Bronchial epithelial cell (primary cell): Measurements from ENCODE around the gene RSRC1. TPM values are rescaled to one million over a fixed set of nuclear protein-coding genes. Genes with fewer than 3 reads are reported as not detected.

ENCODE experiments used
- DNase-seq: peaks from one replicate; pipeline ENCODE4 v3.0.0-alpha.2; 2010; ENCODE audit warnings: low read depth
- FAIRE-seq: peaks from 2 replicates; lab custom pipeline; 2011; peaks lifted over from hg19 to GRCh38; lab: Jason Lieb, UNC
- H3K27me3 ChIP-seq: 2 replicates; pipeline ENCODE4 v1.5.1; 2011; ENCODE audit warnings: low read length; ENCODE audit not compliant: control insufficient read depth, insufficient read depth
- H3K36me3 ChIP-seq: 2 replicates; pipeline ENCODE4 v1.5.1; 2011; ENCODE audit warnings: low read length; ENCODE audit not compliant: control insufficient read depth, insufficient read depth
- H3K4me3 ChIP-seq: 2 replicates; pipeline ENCODE4 v1.5.1; 2011; ENCODE audit warnings: mild to moderate bottlenecking, low read depth, low read length, control low read depth
- total RNA-seq: library from RNA; depleted of rRNA; stranded (reverse); fragments of >200 nt; gene quantifications from 2 replicates; pipeline ENCODE4 v1.2.1, GENCODE V29; 2014
- TF ChIP-seq, protein P1 (sequence below): IDR thresholded peaks from 2 replicates; pipeline ENCODE4 v1.5.1; 2011; ENCODE audit warnings: mild to moderate bottlenecking, moderate library complexity, low read length, control low read depth, inconsistent platforms; ENCODE audit not compliant: insufficient read depth, severe bottlenecking

The RSRC1 gene
- total RNA-seq, 1 donor from 2014 or later = 20.8 TPM

DNA sequence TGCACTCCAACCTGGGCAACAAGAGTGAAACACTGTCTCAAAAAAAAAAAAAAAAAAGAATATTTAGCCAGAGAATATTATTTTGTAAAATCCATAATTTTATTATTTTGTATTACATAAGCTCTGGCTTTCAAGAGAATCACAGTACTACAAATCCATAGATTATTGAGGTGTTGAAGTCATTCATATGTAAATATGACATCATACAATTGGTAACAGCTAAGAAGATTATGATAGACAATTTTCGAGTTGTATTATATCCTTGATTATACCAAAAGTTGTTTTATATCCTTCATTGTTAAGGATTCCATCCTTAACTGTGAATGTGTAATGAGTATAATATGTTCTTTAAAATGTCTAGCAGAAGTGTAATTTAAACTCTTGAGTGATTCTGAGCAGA, 464.8 kb downstream of the RSRC1 start:
- FAIRE-seq = no peak
- Histone ChIP-seq H3K4me3 (no peak overlapping the region), H3K36me3 (no peaks in the 10 kb centered on the region), H3K27me3 (no peaks in the 10 kb centered on the region)
- TF ChIP-seq, protein P1, sequence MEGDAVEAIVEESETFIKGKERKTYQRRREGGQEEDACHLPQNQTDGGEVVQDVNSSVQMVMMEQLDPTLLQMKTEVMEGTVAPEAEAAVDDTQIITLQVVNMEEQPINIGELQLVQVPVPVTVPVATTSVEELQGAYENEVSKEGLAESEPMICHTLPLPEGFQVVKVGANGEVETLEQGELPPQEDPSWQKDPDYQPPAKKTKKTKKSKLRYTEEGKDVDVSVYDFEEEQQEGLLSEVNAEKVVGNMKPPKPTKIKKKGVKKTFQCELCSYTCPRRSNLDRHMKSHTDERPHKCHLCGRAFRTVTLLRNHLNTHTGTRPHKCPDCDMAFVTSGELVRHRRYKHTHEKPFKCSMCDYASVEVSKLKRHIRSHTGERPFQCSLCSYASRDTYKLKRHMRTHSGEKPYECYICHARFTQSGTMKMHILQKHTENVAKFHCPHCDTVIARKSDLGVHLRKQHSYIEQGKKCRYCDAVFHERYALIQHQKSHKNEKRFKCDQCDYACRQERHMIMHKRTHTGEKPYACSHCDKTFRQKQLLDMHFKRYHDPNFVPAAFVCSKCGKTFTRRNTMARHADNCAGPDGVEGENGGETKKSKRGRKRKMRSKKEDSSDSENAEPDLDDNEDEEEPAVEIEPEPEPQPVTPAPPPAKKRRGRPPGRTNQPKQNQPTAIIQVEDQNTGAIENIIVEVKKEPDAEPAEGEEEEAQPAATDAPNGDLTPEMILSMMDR = no peak
- DNase-seq = no peak

DNA sequence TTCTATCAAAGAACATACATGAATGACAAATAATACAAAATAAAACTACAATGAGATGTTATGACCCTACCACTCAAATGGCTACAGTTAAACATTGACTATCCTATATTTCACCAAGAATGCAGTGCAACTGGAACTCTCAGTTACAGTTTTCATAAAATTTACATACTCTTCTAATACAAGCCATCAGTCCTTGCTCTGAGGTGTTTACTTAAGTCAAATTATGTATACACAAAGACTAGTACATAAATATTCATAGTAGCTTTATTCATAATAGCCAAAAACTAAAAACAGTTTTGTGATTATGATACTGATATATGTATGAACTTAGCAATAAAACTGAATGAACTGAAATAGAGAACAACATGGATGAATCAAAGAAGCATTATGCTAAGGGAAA, 480.3 kb downstream of the RSRC1 start:
- FAIRE-seq = no peak

More for the DNA sequence above, 480.3 kb downstream of the RSRC1 start:
- TF ChIP-seq, protein P1 = no peak
- Histone ChIP-seq H3K27me3 (no peaks in the 10 kb centered on the region), H3K36me3 (no peaks in the 10 kb centered on the region), H3K4me3 (no peak overlapping the region)
- no peak for DNase-seq

Other genes starting within 250 kb of the RSRC1 start
- gene SHOX2, start 3.7 kb upstream of the RSRC1 start, total RNA-seq = not detected in 2 replicates